HUES6 (cell line): ENCODE data around the gene CEMIP2.

Experiments used
- H3K27ac ChIP-seq: 2 replicates; pipeline ENCODE4 v1.7.0; 2013; ENCODE audit warnings: low read depth, mild to moderate bottlenecking, low read length, inconsistent platforms
- H3K27me3 ChIP-seq: 2 replicates; pipeline ENCODE4 v1.6.1; 2013; ENCODE audit warnings: low read length; ENCODE audit not compliant: control insufficient read depth, insufficient read depth
- H3K36me3 ChIP-seq: 2 replicates; pipeline ENCODE4 v1.6.1; 2013; ENCODE audit warnings: low read length; ENCODE audit not compliant: control insufficient read depth, insufficient read depth
- H3K4me1 ChIP-seq: 2 replicates; pipeline ENCODE4 v1.6.1; 2013; ENCODE audit warnings: low read length; ENCODE audit not compliant: control insufficient read depth, insufficient read depth
- H3K4me3 ChIP-seq: 2 replicates; pipeline ENCODE4 v1.5.1; 2013; ENCODE audit warnings: low read depth, low read length
- H3K9ac ChIP-seq: one replicate; pipeline ENCODE4 v1.6.1; 2013; ENCODE audit warnings: mild to moderate bottlenecking, low read length
- H3K9me3 ChIP-seq: 2 replicates; pipeline ENCODE4 v1.6.1; 2013; ENCODE audit warnings: low read depth, low read length; ENCODE audit not compliant: control insufficient read depth, insufficient read depth

CEMIP2 gene

DNA sequence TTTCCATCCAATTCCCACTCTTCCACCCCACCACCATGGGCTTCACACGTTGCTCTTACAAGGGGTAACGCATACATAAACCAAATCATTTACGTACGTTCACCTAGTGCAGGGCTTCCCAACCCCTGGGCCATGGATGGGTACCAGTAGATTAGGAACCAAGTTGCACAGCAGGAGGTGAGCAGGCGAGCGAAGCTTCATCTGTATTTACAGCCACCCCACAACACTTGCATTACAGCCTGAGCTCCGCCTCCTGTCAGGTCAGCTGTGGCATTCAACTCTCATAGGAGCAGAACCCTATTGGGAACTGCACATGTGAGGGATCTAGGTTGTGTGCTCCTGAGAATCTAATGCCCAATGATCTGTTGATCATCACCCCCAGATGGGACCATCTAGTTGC lies 82.3 kb downstream of the CEMIP2 start:
- H3K36me3 ChIP-seq, result peaks cover 49% of the 10 kb centered on the region
- H3K4me1 ChIP-seq, result peaks cover 31% of the 10 kb centered on the region
- no peak overlapping the region for H3K9ac ChIP-seq
- no peaks in the 10 kb centered on the region for H3K9me3 ChIP-seq
- no peak overlapping the region for H3K27ac ChIP-seq
- no peaks in the 10 kb centered on the region for H3K27me3 ChIP-seq
- H3K4me3 ChIP-seq, result no peak overlapping the region

DNA sequence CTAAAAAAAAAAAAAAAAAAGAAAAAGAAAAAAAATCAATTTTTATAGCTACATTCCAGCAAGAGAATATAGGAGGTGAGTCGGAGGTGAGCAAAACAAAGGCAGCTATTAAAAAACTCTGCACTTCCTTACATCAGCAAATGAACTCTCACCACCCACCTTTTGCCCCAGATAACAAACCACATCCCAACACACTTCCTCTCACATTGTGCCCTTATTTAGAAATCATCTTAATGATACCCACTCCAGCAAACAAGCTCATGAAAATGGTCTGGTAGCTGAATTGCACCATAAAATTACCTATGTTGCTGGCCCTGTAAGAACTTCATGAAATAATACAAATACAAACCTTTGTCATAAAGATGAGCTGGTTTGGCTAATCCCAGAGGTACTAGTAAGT lies 82.9 kb downstream of the CEMIP2 start:
- Histone ChIP-seq H3K4me1 (peaks cover 31% of the 10 kb centered on the region), H3K4me3 (no peak overlapping the region), H3K9me3 (no peaks in the 10 kb centered on the region), H3K27ac (no peak overlapping the region), H3K9ac (no peak overlapping the region), H3K36me3 (peaks cover 43% of the 10 kb centered on the region), H3K27me3 (no peaks in the 10 kb centered on the region)

DNA sequence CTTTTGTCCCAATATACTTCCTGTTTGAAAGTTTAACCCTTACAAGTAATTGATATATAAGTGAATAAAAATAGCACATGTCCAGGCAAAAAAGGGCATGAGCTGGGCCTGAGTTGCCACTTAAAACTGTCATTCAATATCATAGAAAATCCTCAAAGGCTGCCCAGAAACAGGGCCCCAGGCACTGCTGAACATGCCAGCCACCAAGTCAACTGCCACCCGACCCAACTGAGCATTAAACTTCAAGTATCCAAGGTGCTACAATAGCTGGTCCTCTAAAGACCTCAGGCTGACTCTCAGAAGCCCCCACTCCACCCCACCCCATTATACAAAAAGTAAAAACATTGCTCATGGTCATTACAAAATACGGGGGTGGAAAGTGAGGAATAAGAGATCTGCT lies 83.7 kb downstream of the CEMIP2 start:
- H3K36me3 ChIP-seq, result peaks cover 35% of the 10 kb centered on the region
- no peaks in the 10 kb centered on the region for H3K27me3 ChIP-seq
- H3K9me3 ChIP-seq, result no peaks in the 10 kb centered on the region
- no peak overlapping the region for H3K4me3 ChIP-seq
- 0 out of 2 replicates have a peak overlapping the region, but pooled peaks have one; percentile 51 for H3K27ac ChIP-seq
- H3K4me1 ChIP-seq, result peaks cover 31% of the 10 kb centered on the region
- H3K9ac ChIP-seq, result no peak overlapping the region

DNA sequence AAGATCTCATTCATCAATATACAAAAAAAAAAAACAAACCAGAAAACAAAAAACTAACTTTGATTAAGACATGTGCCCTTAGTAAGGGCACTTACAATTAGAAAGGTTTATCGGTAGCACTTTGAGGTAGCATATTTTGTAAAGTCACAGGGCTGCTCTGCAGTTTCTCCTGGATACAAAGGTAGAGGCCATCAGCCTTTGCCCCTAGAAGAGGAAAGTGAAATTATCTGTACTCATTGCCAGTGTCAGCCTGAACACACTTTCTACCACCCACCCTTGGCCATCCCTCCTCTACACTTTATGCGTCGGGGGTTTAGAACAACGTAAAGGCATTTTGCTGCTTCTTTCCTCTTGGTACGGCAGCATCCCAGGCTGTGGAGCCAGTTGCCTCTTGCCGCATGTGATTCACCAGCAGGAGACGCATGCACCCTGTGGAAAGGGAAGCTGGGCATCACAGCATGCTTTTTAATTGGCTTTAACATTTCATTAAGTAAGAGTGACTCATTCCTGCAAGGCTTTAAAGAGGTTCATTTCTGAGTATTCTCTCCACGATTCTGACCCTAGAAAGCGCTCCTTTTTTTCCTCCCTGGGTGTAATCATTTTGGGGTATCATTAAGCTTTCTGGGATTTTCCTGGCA lies 84.6 kb downstream of the CEMIP2 start:
- H3K4me1 ChIP-seq, result peaks cover 31% of the 10 kb centered on the region
- H3K9me3 ChIP-seq, result no peaks in the 10 kb centered on the region
- no peaks in the 10 kb centered on the region for H3K27me3 ChIP-seq
- H3K36me3 ChIP-seq, result peaks cover 27% of the 10 kb centered on the region
- no peak overlapping the region for H3K4me3 ChIP-seq
- no peak overlapping the region for H3K27ac ChIP-seq
- no peak overlapping the region for H3K9ac ChIP-seq

DNA sequence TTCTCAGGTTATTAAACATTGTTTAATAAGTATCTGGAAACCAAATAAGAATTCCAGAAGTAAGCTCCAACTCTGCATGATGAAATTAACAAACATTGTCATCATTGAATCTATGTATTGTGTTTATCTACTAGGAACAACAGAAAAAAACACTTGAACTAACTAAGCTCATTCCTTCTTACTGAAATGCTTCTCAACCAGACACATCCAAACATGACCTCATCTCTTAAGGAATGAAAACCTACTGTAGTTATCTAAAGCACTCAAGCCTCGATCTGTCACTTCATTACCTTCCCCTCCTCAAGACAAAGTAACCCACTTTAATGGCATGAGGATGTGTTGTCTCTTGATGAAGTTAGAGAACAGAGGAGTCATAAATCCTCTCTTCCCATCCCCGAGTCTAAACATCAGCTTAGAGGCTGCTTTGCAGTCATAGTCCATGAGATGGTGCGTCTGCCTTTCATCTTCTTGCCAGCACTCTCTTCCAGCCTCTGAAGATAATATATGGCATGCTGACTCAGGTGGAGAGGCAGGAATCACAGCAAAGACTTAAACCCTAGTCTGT lies 86.5 kb downstream of the CEMIP2 start:
- Histone ChIP-seq H3K9ac (no peak overlapping the region), H3K4me1 (peaks cover 31% of the 10 kb centered on the region), H3K27ac (peak overlapping the region; percentile 50; the same call in 1 of the 2 replicates)

DNA sequence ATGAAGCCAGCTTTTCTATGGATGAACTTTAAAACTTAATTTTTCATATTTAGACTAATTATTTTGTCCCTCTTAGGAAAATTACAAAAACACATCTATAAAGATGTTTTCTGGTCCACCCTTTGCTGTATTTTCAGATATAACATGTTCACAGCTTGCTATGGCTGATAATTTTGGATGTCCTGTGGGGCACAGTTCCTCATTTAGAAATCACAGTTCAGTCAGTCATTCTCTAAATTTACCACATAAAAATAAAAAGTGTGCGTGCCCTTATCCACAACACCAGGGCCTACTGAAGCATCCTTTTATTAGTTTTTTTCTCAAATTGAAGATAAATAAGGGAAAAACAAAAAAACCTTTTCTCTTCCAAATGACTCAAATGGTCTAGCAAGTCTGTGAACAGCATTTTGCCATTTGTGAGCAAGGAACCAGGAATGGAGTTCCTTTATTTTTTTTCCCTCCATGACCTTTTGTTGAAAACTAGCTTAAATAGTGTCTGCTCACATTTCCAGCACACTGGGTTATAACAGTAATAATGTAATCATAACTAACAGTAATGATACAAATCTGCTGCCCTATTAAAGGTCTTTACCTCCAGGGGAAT lies 87.1 kb downstream of the CEMIP2 start:
- 0 out of 2 replicates have a peak, but pooled peaks cover 10% of the 10 kb centered on the region for H3K36me3 ChIP-seq
- H3K4me3 ChIP-seq, result no peak overlapping the region
- peaks cover 8% of the 10 kb centered on the region; the same call in 1 of the 2 replicates for H3K9me3 ChIP-seq
- peaks cover 31% of the 10 kb centered on the region for H3K4me1 ChIP-seq
- H3K27me3 ChIP-seq, result no peaks in the 10 kb centered on the region
- no peak overlapping the region for H3K9ac ChIP-seq
- H3K27ac ChIP-seq, result peak overlapping the region; percentile 50; the same call in 1 of the 2 replicates

More for the DNA sequence above, 86.5 kb downstream of the CEMIP2 start:
- Histone ChIP-seq H3K9me3 (0 out of 2 replicates have a peak, but pooled peaks cover 2% of the 10 kb centered on the region), H3K36me3 (peaks cover 13% of the 10 kb centered on the region; the same call in 1 of the 2 replicates), H3K4me3 (no peak overlapping the region), H3K27me3 (no peaks in the 10 kb centered on the region)

DNA sequence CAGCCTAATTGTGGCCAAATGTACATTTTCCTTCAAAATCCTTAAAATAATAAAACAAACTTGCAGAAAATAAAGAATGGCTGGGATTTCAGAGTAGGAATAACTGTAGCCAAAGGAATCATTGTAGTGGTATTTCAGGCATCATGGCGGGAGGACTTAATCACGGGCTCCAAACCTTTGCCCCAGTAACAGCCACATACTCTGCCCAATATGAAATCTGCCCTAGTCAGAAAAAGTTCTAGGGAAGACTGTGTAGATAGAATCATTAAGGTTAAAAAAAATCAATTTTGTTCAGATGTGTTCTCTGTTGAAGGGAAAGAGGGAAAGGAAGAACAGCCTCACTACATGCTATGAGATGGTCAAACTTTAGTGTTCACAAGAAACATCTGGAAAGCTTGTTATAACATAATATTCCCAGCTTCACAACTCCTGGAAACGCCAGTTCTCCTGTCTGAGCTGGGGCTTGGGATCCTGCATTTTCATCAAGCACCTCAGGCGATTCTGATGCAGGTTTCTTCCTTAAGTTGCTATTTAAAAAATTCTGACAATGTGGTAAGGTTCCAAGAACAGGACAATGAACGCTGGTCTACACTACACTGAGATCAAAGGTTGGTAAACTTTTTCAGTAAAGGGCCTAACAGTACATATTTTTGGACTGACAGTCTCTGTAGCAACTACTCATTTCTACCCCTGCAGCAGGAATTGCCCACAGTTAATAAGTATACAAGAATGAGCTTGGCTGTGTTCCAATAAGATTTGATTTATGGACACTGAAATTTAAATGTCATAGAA lies 87.9 kb downstream of the CEMIP2 start:
- H3K4me1 ChIP-seq, result peaks cover 23% of the 10 kb centered on the region
- no peak overlapping the region for H3K27ac ChIP-seq

DNA sequence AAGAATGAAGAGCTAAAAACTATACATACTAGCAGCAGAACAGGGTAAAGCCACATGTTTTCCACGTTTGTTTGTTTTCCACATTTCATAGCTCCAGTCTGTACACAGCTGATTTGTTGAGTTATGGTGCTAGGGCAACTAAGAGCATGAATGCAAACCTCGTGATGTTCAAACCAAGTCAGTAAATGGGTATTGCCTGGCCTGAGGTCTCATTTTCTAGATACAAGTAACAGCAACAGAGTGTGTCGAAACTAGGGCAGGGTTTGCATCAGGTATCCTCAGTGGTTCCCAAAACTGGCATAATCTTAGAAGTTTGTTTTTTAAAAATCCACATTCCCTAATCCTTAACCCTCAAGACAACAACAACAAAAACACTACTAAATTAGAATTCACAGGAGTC lies 89.3 kb downstream of the CEMIP2 start:
- Histone ChIP-seq H3K4me3 (no peak overlapping the region), H3K36me3 (0 out of 2 replicates have a peak, but pooled peaks cover 3% of the 10 kb centered on the region), H3K27me3 (no peaks in the 10 kb centered on the region), H3K9ac (no peak overlapping the region), H3K4me1 (peaks cover 13% of the 10 kb centered on the region), H3K9me3 (peaks cover 9% of the 10 kb centered on the region; the same call in 1 of the 2 replicates), H3K27ac (no peak overlapping the region)

More for the DNA sequence above, 87.9 kb downstream of the CEMIP2 start:
- Histone ChIP-seq H3K9me3 (peaks cover 9% of the 10 kb centered on the region; the same call in 1 of the 2 replicates), H3K36me3 (0 out of 2 replicates have a peak, but pooled peaks cover 4% of the 10 kb centered on the region), H3K4me3 (no peak overlapping the region), H3K27me3 (no peaks in the 10 kb centered on the region), H3K9ac (no peak overlapping the region)

DNA sequence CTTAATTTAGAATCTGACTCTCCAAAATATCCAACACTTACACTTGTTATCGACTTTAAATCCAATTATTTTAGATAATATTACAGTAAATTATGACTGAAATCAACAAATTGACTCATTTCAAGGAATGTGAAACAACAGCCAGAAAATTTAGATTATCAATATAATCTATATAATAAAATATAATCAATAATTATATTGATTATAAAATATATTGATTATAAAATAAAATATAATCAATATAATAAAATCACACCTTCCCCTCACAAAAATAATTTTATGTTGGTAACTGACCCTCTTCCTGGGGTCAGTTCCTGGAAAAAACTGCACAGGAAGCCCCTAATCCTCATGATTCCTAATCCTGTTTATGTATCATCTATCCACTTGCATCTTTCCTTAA lies 91.1 kb downstream of the CEMIP2 start:
- Histone ChIP-seq H3K27me3 (no peaks in the 10 kb centered on the region), H3K27ac (no peak overlapping the region), H3K9me3 (peaks cover 9% of the 10 kb centered on the region; the same call in 1 of the 2 replicates), H3K36me3 (0 out of 2 replicates have a peak, but pooled peaks cover 3% of the 10 kb centered on the region), H3K4me3 (no peak overlapping the region), H3K9ac (no peak overlapping the region), H3K4me1 (peaks cover 7% of the 10 kb centered on the region)

DNA sequence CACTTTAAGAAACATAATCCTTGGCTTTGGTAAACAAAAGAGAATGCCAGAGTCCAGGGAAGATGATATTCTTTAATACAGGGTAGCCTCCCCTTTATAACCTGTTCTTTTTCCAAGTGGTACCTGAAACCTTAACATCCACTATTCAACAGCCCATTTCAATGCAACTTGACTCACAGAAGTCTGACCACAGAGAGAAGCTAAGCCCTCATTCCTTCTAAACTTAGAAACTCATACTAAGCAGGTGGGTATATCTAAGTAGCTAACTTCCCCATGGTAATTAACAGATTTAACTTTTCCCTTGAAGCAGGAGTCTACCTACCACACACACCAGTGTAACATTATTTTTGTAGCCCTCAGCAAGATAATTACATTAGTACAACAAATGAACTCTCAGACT lies 91.9 kb downstream of the CEMIP2 start:
- peaks cover 9% of the 10 kb centered on the region; the same call in 1 of the 2 replicates for H3K9me3 ChIP-seq
- 0 out of 2 replicates have a peak, but pooled peaks cover 3% of the 10 kb centered on the region for H3K36me3 ChIP-seq
- H3K4me1 ChIP-seq, result peaks cover 5% of the 10 kb centered on the region
- H3K27me3 ChIP-seq, result no peaks in the 10 kb centered on the region
- H3K27ac ChIP-seq, result no peak overlapping the region
- H3K4me3 ChIP-seq, result no peak overlapping the region
- no peak overlapping the region for H3K9ac ChIP-seq
